ENCODE results near the gene GRIK3.

The GRIK3 gene

GRCh38 chr1:36776948-36777831 is 257.1 kb downstream of the GRIK3 start:
- no peaks in the 10 kb centered on the region for H3F3A ChIP-seq (ENCODE audit: control insufficient read depth, insufficient read depth)
- no peaks in the 10 kb centered on the region for H4K20me1 ChIP-seq (ENCODE audit: control insufficient read depth, insufficient read depth, low read depth, low read length)
- no peaks in the 10 kb centered on the region for H3K27me3 ChIP-seq (ENCODE audit: control insufficient read depth, low read length)
- no peaks in the 10 kb centered on the region for H3K9me2 ChIP-seq (replicated peaks; ENCODE audit: control insufficient read depth, low read length)
- H3K4me3 ChIP-seq (ENCODE audit: low read length): no peak overlapping the region
- no peaks in the 10 kb centered on the region for H3K36me3 ChIP-seq (ENCODE audit: control insufficient read depth, low read length)
- H3K4me2 ChIP-seq (ENCODE audit: low read length): no peak overlapping the region
- TF ChIP-seq, protein P1, sequence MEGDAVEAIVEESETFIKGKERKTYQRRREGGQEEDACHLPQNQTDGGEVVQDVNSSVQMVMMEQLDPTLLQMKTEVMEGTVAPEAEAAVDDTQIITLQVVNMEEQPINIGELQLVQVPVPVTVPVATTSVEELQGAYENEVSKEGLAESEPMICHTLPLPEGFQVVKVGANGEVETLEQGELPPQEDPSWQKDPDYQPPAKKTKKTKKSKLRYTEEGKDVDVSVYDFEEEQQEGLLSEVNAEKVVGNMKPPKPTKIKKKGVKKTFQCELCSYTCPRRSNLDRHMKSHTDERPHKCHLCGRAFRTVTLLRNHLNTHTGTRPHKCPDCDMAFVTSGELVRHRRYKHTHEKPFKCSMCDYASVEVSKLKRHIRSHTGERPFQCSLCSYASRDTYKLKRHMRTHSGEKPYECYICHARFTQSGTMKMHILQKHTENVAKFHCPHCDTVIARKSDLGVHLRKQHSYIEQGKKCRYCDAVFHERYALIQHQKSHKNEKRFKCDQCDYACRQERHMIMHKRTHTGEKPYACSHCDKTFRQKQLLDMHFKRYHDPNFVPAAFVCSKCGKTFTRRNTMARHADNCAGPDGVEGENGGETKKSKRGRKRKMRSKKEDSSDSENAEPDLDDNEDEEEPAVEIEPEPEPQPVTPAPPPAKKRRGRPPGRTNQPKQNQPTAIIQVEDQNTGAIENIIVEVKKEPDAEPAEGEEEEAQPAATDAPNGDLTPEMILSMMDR (IDR thresholded peaks at IDR 0.05; ENCODE audit: low read depth, low read length, poor library complexity, severe bottlenecking): no peak
- no peak for TF ChIP-seq EZH2phosphoT487 (IDR thresholded peaks at IDR 0.05; ENCODE audit: borderline replicate concordance, low read length)
- H3K4me1 ChIP-seq (ENCODE audit: control insufficient read depth, low read length): no peaks in the 10 kb centered on the region
- no peaks in the 10 kb centered on the region for H3K9me3 ChIP-seq (ENCODE audit: control insufficient read depth, insufficient read depth, low read length)
- no peak overlapping the region for H3K27ac ChIP-seq (ENCODE audit: low read depth, low read length)
- H3K79me2 ChIP-seq (ENCODE audit: control insufficient read depth, low read length): no peaks in the 10 kb centered on the region

DNA sequence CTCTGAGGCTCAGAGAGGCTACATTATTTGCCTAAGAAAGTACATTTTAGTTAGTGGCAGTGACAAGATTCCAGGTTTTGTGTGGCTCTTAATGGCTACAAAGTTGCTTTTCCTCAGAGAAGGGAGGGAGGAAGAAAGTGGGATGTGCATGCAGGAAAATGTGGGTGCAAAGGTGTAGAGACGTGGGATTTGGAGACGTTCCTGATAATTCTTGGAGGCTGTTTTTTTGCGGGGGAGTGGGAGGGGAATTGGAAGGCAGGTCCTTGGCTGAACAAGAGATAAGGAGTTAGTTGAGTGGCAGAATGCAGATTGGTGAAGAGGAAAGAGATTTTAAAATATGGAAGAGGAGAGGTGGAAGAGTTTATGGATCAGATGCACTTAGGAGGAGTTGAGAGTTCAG is 258.1 kb downstream of the GRIK3 start:
- Histone ChIP-seq H3K27ac (ENCODE audit: low read depth, low read length) (no peak overlapping the region), H3K9me3 (ENCODE audit: control insufficient read depth, insufficient read depth, low read length) (no peaks in the 10 kb centered on the region), H3K27me3 (ENCODE audit: control insufficient read depth, low read length) (no peaks in the 10 kb centered on the region), H3K79me2 (ENCODE audit: control insufficient read depth, low read length) (no peaks in the 10 kb centered on the region), H3K36me3 (ENCODE audit: control insufficient read depth, low read length) (no peaks in the 10 kb centered on the region), H3F3A (ENCODE audit: control insufficient read depth, insufficient read depth) (no peaks in the 10 kb centered on the region), H3K9me2 (replicated peaks; ENCODE audit: control insufficient read depth, low read length) (no peaks in the 10 kb centered on the region), H3K4me3 (ENCODE audit: low read length) (no peak overlapping the region), H3K4me2 (ENCODE audit: low read length) (no peak overlapping the region), H4K20me1 (ENCODE audit: control insufficient read depth, insufficient read depth, low read depth, low read length) (no peaks in the 10 kb centered on the region), H3K4me1 (ENCODE audit: control insufficient read depth, low read length) (no peaks in the 10 kb centered on the region)
- TF ChIP-seq, protein P1 (IDR thresholded peaks at IDR 0.05; ENCODE audit: low read depth, low read length, poor library complexity, severe bottlenecking): no peak
- TF ChIP-seq EZH2phosphoT487 (IDR thresholded peaks at IDR 0.05; ENCODE audit: borderline replicate concordance, low read length): no peak

GRCh38 chr1:36775716-36776115 is 258.6 kb downstream of the GRIK3 start:
- Histone ChIP-seq H3K9me2 (replicated peaks; ENCODE audit: control insufficient read depth, low read length) (no peaks in the 10 kb centered on the region), H3F3A (ENCODE audit: control insufficient read depth, insufficient read depth) (no peaks in the 10 kb centered on the region), H3K9me3 (ENCODE audit: control insufficient read depth, insufficient read depth, low read length) (no peaks in the 10 kb centered on the region), H3K4me3 (ENCODE audit: low read length) (no peak overlapping the region), H4K20me1 (ENCODE audit: control insufficient read depth, insufficient read depth, low read depth, low read length) (no peaks in the 10 kb centered on the region), H3K4me1 (ENCODE audit: control insufficient read depth, low read length) (no peaks in the 10 kb centered on the region), H3K27me3 (ENCODE audit: control insufficient read depth, low read length) (no peaks in the 10 kb centered on the region), H3K79me2 (ENCODE audit: control insufficient read depth, low read length) (no peaks in the 10 kb centered on the region), H3K36me3 (ENCODE audit: control insufficient read depth, low read length) (no peaks in the 10 kb centered on the region), H3K4me2 (ENCODE audit: low read length) (no peak overlapping the region), H3K27ac (ENCODE audit: low read depth, low read length) (no peak overlapping the region)
- no peak for TF ChIP-seq EZH2phosphoT487 (IDR thresholded peaks at IDR 0.05; ENCODE audit: borderline replicate concordance, low read length)
- TF ChIP-seq, protein P1 (IDR thresholded peaks at IDR 0.05; ENCODE audit: low read depth, low read length, poor library complexity, severe bottlenecking): no peak

Data from DOHH2 (cell line).